Pons (tissue), 1 donor: ENCODE measurements around the gene TDRD12.
"Not testable (repeated sequence)": the region's sequence is repeated elsewhere in the genome, so short reads cannot be mapped to it uniquely, and the experiment has no call there.

Experiments
- DNase-seq: peaks from one replicate; pipeline ENCODE4 v3.0.0-alpha.2; 2016; ENCODE audit warnings: low spot score

Gene TDRD12

DNA sequence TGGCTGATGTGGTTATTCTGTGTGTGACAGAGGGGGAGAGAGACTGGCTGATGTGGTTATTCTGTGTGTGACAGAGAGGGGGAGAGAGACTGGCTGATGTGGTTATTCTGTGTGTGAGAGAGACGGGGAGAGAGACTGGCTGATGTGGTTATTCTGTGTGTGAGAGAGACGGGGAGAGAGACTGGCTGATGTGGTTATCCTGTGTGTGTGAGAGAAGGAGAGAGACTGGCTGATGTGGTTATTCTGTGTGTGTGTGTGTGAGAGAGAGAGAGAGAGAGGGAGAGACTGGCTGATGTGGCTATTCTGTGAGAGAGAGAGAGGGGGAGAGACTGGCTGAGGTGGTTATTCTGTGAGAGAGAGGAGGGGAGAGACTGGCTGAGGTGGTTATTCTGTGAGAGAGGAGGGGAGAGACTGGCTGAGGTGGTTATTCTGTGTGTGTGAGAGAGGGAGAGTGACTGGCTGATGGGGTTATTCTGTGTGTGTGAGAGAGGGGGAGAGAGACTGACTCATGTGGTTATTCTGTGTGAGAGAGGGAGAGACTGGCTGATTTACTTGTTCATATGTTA is 27.1 kb downstream of the TDRD12 start:
- not testable (repeated sequence) for DNase-seq

DNA sequence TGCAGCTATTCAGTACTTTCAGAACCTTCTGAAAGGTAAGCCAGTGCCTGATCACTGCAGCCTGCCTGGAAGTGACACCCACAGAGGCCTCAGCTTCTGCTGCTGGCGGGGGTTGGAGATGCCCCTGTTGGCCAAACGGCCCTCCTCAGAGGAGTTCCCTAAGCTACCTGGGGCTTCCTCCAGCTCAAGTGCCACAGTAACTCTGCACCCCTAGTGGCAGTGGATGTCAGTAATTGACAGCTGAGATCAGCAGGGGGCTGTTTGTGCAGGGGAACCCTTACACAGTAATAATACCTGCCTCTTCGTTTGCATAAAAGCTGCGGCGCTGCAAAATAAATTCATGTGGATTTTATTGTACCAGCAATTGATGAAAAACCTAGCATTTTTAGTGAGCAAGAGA is 28.9 kb downstream of the TDRD12 start:
- DNase-seq = no peak

DNA sequence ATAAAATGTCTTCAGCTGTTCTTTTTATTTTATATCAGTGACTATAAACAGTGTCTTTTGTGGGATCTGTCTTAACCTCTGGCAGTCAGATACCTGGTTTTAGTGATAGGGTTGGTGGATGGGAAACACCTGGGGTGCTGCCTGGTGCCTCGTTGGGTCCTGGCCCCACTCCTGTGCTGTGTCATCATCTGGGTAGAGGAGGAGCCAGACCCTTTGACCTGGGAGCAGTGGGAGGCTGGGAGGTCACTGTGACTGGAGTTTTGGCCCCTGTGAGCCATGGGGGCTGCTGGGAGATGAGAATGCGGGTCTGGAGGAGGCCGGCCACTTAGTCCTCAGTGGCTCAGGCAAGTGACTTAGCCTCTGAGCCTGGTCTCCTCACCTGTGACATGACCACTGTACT is 29.4 kb downstream of the TDRD12 start:
- DNase-seq = no peak

DNA sequence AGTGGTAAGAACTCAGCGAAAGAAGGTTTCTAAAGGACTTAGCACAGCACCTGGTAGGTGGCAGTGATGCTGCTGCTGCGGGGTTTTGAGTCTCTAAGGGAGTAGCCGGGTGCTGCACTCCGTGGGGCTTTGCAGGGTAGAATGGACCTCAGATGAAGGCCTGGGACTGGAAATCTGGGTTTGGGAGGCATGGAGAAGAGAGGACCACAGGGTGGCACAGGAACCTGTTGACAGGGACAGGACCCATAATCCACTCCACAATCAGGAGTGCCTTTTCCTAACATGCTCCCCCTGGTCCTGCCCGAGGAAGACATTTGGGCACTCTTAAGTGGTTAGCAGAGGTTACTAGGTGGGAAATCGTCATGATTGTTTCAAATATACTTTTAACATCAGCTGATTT is 29.8 kb downstream of the TDRD12 start:
- DNase-seq = no peak

DNA sequence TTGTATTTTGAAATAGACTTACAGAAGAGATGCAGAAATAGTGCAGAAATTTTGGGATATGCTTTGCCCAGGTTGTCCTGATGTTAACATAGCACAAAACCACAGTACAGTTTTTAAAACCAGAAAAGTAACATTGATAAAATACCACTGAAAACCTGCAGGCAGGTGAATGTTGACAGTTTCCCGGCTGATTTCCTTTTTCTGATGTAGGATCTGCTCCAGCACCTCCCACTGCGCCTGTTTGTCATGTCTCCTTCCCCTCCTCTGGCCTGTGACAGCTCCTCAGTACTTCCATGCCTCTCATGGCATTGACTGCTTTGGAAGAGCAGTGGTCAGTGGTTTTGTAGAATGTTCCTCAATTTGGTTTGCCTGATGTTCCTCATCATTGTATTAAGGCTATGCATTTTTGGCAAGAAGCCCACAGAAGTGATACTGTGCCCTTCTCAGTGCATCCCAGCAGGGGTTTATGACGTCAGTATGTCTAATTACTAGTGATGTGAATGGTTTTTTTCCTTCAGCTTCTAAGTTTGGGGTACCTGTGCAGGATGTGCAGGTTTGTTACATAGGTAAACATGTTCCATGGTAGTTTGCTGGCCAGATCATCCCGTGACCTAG is 31.0 kb downstream of the TDRD12 start:
- no peak for DNase-seq

DNA sequence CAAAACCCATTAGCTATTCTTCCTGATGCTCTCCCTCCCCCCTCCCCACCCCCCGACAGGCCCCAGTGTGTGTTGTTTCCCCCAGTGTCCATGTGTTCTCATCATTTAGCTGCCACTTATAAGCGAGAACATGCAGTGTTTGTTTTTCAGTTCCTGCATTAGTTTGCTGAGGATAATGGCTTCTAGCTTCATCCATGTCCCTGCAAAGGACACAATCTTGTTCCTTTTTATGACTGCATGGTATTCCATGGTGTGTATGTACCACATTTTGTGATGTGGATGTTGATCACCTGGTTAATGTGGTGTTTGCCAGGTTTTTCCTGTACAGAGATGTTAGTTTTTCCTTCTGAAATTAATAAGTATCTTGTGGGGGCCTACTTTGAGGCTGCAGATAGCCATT is 31.5 kb downstream of the TDRD12 start:
- no peak for DNase-seq

DNA sequence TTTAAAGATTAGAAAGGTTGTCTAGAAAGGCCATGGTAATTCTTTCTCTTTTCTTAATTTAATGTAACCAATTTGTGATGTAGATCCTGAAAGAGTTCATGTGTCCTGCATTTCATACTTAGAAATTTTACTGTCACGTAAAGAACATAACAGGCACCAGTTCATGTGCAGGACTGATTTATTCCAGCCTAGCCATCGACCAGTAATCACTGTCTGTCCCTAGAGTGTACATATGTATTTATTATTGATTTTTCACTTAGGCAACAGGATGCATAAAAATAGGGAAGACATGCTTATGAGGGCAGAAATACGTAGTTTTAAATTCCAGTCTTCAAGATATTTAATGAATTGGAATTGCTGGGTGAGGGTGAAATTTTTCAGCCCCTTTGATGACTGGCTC is 37.6 kb downstream of the TDRD12 start:
- no peak for DNase-seq

DNA sequence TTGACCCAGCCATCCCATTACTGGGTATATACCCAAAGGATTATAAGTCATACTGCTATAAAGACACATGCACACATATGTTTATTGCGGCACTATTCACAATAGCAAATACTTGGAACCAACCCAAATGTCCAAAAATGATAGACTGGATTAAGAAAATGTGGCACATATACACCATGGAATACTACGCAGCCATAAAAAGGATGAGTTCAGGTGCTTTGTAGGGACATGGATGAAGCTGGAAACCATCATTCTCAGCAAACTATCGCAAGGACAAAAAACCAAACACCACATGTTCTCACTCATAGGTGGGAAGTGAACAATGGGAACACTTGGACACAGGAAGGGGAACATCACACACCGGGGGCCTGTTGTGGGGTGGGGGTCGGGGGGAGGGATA is 45.8 kb downstream of the TDRD12 start:
- DNase-seq = not testable (repeated sequence)

DNA sequence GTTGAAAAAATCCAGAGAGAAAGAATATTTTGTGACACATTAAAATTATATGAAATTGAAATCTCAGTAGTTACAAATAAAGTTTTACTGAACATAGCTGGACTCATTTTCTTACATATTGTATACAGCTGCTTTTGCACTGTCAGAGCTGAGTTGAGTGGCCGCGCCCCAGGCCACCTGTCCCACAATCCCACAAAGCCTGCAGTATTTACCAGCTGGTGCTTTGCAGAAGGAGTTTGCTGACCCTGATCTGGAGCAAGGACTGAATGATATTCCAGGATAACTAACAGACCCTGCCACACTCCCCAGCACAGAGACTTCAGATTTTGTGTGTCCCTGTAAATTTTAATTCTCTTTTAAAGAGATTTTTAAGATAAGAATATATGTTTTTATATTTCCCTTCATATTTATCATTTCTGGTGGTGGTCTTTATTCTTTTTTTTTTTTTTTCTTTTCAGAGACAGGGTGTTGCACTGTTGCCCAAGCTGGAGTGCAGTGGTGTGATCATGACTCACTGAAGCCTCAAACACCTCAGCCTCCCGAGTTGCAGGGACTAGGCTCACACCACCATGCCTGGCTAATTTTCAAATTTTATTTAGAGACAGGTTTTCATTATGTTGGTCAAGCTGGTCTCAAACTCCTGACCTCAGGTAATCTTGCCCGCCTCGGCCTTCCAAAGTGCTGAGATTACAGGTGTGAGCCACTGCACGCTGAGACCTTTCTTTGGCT is 48.5 kb downstream of the TDRD12 start:
- DNase-seq = no peak

DNA sequence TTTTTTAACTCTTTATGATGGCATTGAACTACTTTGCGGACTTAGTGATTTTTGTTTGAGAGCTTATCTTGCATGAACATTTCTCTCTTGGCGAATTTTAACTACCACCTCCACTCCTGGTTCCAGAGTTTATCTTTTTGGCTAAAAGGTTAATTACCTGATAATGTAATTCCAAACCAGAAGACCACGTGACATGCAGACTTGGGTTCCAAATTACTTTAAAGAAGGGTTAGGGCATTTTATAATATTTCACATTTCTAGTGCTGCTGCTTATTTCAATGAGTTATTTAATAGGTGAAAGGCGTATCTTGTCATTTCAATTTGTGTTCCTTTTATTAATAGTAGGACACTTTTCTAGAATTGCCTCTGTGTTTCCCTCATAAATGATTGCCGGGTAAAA is 52.0 kb downstream of the TDRD12 start:
- no peak for DNase-seq

DNA sequence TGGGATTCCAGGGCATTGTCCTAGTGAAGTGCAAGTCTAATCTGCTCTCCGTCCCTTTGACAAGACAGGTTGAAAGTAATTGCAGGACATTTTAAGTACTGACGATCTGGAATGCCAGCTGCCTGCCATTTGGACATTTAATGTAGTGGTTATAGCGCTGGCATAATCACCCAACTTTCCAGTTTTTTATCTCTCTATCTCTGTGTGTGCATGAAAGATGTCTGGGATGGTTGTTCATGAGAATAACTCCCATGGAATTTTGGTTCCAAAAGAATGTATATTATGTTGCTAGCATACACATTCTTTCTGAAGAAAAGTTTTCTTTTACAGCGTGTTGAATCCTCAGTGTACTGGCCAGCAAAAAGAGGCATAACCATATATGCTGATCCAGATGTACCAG is 53.6 kb downstream of the TDRD12 start:
- DNase-seq = no peak

DNA sequence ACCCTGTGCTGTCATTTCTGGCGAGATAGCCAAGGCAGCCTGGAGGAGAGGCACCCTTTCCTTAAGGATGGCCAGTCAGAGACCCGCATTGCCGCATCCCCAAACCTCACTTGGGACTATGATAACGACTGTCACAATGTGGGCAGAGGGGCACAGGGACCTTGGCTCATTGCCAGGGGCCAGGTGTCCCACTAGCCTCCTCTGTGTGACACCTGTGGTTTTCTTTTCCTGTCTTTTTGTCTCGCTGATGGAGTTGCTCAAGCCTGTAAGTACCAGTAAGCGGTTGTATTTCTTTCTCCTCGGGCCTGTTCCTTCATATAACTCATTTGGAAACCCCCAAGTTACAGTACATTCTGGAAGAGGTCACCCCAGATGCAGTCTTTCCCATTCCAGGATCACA is 59.5 kb downstream of the TDRD12 start:
- no peak for DNase-seq

DNA sequence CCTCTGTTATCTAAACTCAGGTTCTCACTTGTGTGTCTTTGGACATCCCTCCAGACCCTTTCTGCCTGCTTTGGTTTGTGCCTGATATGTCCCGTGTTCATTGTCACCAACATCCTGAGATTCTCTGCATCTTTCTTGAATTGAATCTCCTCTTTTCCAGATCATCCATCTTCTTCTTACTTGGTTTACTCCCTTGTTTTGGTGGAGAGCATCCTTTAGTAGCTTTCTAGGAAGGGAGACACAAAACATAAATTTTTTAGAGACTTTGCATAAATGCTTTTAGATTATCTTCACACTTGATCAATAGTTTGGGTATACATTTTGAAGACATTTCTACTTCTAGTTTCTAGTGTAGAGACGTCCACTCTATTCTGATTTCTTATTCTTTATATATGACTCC is 61.7 kb downstream of the TDRD12 start:
- DNase-seq = no peak

DNA sequence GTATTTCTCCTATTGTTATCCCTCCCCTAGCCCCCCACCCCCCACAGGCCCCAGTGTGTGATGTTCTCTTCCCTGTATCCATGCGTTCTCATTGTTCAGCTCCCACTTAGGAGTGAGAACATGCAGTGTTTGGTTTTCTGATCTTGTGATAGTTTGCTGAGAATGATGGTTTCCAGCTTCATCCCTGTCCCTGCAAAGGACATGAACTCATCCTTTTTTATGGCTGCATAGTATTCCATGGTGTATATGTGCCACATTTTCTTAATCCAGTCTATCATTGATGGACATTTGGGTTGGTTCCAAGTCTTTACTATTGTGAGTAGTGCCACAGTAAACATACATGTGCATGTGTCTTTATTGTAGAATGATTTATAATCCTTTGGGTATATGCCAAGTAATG is 62.5 kb downstream of the TDRD12 start:
- not testable (repeated sequence) for DNase-seq

DNA sequence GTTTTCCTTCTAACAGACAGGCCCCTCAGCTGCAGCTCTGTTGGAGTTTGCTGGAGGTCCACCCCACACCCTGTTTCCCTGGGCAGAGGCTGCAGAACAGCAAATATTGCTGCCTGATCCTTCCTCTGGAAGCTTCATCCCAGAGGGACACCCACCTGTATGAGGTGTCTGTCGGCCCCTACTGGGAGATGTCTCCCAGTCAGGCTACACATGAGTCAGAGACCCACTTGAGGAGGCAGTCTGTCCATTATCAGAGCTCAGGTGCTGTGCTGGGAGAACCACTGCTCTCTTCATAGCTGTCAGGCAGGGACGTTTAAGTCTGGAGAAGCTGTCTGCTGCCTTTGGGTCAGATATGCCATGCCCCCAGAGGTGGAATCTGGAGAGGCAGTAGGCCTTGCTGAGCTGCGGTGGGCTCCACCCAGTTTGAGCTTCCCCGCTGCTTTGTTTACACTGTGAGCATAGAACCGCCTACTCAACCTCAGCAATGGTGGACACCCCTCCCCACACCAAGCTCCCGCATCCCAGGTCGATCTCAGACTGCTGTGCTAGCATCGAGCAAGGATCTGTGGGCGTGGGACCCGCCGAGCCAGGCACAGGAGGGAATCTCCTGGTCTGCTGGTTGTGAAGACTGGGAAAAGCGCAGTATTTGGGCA is 67.7 kb downstream of the TDRD12 start:
- DNase-seq = not testable (repeated sequence)

DNA sequence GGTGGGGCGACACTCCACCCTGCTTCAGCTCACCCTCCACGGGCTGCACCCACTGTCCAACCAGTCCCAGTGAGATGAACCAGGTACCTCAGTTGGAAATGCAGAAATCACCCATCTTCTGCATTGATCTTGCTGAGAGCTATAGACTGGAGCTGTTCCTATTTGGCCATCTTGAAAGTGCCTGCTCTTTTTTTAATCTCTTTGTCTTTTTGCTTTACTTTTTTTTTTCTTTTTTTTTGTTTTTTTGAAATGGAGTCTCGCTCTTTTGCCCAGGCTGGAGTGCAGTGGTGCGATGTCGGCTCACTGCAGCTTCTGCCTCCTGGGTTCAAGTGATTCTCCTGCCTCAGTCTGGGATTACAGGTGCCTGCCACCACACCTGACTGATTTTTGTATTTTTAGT is 68.3 kb downstream of the TDRD12 start:
- not testable (repeated sequence) for DNase-seq

DNA sequence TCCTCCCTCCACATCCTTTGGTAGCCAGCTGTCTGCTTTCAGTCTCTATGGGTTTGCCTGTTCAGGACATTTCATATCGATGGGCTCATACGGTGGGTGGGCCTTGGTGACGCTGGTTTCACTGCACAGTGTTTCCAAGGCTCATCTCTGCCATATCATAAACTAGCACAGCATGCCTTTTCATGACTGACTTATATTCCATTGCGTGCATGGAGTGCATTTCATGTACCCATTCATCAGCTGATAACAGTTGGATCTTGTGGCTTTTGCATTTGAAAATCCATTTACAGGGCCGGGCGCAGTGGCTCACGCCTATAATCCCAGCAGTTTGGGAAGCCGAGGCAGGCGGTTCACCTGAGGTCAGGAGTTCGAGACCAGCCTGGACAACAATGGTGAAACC is 69.9 kb downstream of the TDRD12 start:
- DNase-seq = no peak

DNA sequence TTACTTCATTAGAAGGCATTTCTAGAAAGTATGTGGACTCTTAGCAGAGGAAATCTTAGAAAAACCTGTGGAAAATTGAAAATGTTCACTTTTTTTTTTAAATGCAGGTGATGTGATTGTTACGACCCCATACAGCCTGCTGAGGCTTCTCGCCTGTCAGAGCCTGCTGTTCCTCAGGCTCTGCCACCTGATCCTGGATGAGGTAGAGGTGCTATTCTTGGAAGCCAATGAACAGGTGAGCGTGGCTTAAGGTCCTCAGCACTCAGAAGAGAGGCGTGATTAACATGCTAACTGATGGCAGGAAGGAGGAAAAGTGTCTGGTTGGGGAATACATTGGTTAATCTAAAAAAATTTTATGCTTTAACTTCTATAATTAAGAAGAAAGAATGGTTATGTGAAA is 78.6 kb downstream of the TDRD12 start:
- no peak for DNase-seq

DNA sequence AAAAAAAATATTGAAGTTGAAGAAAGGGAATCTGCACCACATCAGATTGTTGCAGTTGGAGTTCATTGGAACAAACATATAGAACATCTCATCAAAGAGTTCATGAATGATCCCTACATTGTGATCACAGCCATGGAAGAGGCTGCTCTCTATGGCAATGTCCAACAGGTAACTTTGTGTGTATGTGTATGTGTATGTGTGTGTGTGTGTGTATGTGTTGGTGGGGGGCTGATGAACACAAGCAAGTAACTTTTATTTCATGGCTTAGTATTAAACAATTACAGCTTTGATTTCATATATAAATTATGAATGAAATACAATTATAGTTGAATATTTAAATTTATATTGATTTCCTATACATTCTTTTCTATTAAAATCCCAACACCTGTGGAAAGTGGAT is 80.6 kb downstream of the TDRD12 start:
- DNase-seq = no peak

DNA sequence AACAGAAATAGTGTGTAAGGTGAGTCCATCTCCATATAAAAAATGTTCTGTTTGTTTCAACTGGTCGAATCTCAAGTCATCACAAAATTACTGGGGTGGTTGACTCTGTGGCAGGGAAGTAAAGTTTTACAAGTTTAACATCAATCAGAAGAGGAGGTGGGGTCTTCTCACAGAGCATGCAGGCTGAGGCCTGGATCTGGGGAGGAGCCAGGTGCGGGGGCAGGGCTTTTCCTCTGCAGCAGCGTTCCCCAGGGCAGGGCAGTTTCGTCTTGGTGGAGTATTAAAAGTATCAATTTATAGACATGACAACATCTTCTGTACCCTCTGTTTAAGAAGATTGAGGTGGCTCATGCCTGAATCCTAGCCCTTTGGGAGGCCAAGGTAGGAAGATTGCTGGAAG is 81.2 kb downstream of the TDRD12 start:
- DNase-seq = no peak

DNA sequence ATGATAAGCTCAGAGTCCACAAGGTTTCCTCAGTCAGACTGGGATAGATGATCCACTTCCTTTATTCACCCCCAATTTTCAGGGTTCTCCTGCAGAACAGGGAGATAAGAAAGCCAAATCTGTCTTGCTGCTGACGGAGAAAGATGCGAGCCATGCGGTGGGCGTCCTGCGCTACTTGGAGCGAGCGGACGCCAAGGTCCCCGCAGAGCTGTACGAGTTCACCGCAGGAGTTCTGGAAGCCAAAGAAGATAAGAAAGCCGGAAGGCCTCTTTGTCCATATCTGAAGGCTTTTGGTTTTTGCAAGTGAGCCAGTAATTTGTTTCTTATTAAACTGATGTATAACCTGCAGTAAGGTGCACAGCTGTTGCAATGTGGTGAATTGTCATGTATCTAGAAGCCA is 83.3 kb downstream of the TDRD12 start:
- no peak for DNase-seq

DNA sequence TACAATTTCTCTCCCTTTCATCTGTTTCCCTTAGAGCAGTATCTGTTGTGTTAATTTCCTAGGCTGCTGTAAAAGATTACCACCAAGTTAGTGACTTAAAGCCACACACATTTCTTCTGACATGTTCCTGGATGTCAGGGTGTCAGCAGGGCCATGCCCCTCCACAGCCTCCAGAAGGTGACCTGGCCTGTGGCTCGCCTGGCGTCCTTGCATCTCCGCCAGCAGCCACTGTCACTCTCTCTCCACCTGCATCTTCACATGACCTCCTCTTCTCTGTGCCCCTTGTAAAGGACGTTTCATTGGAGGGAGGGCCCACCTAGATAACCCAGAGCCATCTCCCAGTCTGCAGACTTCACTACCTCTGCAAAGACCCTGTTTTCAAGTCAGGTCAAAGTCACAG is 88.7 kb downstream of the TDRD12 start:
- DNase-seq = no peak

DNA sequence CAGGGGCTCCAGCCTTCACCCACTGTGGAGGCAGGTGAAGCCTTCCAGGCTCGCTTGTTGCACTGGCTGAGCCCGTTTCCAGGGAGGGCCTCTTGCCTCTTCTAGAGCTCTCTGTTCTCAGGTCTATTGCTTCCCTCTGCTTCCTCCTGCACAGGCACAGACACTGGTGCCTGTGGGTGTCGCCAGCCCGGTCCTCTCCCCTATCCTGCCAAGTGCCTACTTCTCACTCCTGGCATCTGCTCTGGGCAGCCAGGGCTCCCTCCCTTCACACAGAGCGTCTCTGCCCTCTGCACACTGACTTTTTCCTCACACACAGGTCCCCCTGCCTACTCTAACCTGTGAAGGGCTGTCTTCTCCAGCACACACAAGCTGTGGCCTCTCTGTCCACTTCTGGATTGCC is 89.7 kb downstream of the TDRD12 start:
- no peak for DNase-seq
